NCI-H2107 (cell line): ENCODE data around the gene CPPED1.

Experiments
- DNase-seq: peaks from one replicate; lab custom pipeline; 2025; lab: John Stamatoyannopoulos, UW

The CPPED1 gene

GRCh38 chr16:12646098-12646489 lies 157.6 kb downstream of the CPPED1 start:
- DNase-seq, result no peak

DNA sequence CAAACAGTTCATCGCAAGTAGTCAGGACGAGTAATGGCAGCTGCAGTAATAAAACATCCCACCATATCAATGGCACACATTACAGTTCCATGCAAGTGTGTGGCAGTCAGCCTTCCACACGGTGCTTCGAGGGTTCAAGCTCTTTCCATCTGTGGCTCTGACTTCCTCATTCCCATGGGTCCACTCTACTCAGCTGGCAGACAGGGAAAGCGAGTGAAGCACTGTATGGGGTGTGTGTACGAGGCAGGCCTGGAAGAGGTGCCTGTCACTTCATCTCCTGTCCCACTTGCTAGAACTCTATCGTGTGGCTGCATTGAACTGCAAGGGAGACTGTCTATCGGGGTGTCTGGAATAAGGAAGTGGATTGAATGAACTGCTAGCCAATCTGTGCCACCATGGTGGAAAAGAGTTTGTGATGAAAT lies 160.6 kb downstream of the CPPED1 start:
- no peak for DNase-seq

GRCh38 chr16:12639044-12639443 lies 164.6 kb downstream of the CPPED1 start:
- DNase-seq, result no peak

GRCh38 chr16:12637002-12637401 lies 166.7 kb downstream of the CPPED1 start:
- DNase-seq, result no peak

GRCh38 chr16:12629271-12629670 lies 174.4 kb downstream of the CPPED1 start:
- no peak for DNase-seq

- no peak for DNase-seq
These were observed 175.2 kb downstream of the CPPED1 start for GRCh38 chr16:12628536-12628935.

GRCh38 chr16:12627394-12627793 lies 176.3 kb downstream of the CPPED1 start:
- no peak for DNase-seq

DNA sequence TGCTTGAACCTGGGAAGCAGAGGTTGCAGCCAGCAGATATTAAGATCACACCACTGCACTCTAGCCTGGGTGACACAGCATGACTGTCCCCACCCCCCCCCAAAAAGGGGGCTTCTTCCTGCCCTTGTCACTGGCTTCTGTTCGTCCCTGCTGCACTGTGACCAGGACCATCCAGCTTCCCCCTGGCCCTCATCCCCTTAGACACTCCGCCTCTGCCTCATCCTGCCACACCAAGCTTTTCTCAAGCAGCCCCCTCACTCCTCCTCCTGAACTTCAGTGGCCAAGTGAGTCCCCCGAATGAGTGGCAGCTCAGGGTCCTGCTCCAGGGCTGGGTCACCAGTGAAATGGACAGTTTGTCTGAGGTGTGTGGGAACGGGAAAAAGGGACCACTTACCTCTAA lies 177.3 kb downstream of the CPPED1 start:
- no peak for DNase-seq

GRCh38 chr16:12625716-12626115 lies 178.0 kb downstream of the CPPED1 start:
- DNase-seq, result no peak

- no peak for DNase-seq
These were observed 178.6 kb downstream of the CPPED1 start for GRCh38 chr16:12625068-12625467.

GRCh38 chr16:12620150-12620549 lies 183.5 kb downstream of the CPPED1 start:
- no peak for DNase-seq

GRCh38 chr16:12618515-12618914 lies 185.2 kb downstream of the CPPED1 start:
- DNase-seq, result no peak

GRCh38 chr16:12617401-12617819 lies 186.3 kb downstream of the CPPED1 start:
- no peak for DNase-seq

- no peak for DNase-seq
These were observed 188.9 kb downstream of the CPPED1 start for GRCh38 chr16:12614662-12615278.

GRCh38 chr16:12613992-12614661 lies 189.6 kb downstream of the CPPED1 start:
- no peak for DNase-seq

DNA sequence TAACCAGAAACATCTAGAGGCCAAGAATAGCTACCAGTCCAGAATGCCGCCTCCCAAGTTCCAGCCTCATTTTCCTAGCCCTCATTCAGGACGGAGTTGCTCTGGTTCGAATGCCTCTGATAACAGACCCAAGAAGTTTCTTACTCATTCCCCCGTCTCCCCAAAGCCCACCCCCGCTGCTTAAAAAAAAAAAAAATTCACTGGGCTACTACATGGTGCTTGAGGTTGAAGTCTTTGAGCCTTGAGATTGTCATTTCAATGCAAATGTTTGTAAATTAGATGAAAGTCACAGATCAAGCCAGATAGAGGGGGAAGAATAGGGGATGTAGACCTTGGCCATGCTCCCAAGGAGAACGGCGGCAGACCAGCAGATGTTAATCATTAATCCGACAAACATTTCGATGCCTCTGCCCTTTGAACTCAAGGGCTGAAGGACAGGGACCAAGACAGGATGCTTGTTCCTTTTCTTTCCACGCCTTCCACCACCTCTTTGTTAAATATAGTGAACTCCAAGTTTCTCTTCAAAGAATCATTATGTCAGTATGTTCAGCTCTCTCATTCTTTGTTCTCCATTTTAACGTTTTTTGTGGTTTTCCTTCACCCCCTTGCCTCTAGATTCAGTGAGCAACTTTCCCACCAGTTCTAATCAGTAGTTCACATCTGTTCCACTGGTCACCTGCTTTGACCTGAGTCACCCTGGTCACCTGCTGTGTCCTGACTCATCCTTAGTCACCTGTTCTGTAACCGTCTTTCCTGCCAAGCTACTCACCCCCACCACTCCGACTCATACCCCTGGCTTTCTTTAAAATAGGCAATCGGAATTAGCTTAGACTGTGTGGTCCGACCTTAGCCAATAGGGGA lies 190.3 kb downstream of the CPPED1 start:
- no peak for DNase-seq

GRCh38 chr16:12612598-12613101 lies 191.0 kb downstream of the CPPED1 start:
- DNase-seq, result no peak

DNA sequence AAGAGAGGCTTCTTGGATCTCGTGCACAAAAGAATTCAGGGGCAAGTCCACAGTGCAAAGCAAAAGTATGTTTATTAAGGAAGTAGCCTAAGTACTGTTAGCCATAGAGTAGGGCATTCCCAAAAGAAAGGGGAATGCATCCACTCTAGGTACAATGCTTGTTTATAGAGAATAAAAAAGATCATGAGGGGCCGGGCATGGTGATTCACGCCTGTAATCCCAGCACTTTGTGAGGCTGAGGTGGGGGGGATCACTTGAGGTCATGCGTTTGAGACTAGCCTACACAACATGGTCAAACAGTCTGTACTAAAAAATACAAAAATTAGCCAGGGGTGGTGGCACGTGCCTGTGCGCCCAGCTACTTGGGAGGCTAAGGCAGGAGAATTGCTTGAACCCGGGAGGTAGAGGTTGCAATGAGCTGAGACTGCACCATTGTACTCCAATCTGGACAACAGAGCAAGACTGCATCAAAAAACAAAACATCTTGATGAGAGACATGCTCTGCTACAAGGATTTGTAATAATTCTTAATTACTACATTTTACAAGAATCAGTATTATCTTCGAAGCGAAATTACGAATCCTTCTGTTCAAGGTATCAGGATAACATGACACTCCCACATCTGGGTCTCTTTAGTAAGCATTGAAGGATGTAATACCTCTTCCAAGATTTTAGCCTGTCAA lies 191.6 kb downstream of the CPPED1 start:
- DNase-seq, result no peak

GRCh38 chr16:12611006-12611477 lies 192.6 kb downstream of the CPPED1 start:
- DNase-seq, result no peak

DNA sequence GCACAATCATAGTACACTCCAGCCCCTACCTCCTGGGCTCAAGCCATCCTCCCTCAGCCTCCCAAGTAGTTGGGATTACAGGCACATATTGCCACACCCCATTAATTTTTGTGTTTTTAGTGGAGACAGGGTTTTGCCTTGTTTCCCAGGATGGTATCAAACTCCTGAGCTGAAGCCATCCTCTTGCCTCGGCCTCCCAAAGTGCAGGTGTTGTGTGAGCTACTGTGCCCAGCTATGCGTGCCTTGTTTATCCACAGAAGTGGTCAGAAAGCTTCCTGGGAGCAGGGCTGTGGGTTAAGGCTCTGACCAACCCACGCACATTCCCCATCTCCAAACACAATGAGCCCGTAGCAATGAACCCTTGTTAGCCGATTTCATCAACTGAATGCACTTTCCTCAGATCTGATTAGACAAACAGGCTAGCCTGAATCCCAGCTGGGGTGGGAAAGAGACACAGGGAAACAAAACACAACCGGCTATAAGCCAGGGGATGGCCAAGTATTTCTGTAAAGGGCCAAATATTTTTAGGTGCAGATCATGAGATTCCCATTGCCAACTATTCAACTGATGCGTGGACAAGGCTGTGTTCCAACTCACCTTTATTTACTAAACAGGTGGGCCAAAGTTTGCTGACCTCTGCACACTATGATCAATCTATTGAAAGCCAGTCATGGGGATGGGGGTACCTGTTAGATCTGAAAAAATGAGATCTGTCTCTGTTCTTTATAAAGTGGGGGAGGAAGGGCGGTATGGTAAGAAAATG lies 193.6 kb downstream of the CPPED1 start:
- DNase-seq, result no peak
